ENCODE data around the gene AQP1. TPM values are rescaled to one million over a fixed set of nuclear protein-coding genes. Genes with fewer than 3 reads are reported as not detected.

Gene AQP1
- total RNA-seq, 1 experiment from 2014 or later, result not detected

DNA sequence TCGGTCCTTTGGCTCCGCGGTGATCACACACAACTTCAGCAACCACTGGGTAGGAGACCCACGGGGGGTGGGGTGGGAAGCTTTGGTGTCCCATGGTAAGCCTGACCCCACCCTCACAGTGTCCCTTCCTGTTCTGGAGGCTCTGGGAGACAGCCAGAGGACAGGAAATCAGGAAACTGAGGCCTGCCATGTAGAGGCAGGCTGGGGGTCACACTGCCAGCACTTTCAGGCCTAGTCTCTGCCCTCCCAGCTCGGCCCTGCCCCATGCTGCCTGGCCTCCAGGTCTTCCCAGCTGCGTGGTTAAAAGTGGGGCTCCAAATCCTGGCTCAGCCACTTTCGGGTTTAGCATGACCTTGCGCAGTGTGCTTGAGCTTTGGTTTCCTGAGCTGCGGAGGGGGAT, 10.9 kb downstream of the AQP1 start:
- ChIA-PET POLR2A (no interaction called here), CTCF (interaction anchor here (0.5 to 1.3 kb wide), 4 partner anchors 16 to 200 kb away, joined by 3 to 6 read pairs (median 4); no protein-coding TSS in a partner anchor)
- no peak for TF ChIP-seq CTCF (IDR thresholded peaks at IDR 0.05; ENCODE audit: unreplicated experiment)
- DNase-seq (ENCODE audit: unreplicated experiment), result no peak
- Mint-ChIP-seq H3K27ac (ENCODE audit: low read depth, unreplicated experiment) (no peak overlapping the region), H3K36me3 (ENCODE audit: insufficient read depth, unreplicated experiment) (no peaks in the 10 kb centered on the region), H3K4me1 (ENCODE audit: insufficient read depth, unreplicated experiment) (peaks cover 18% of the 10 kb centered on the region), H3K9me3 (ENCODE audit: unreplicated experiment) (no peaks in the 10 kb centered on the region), H3K27me3 (ENCODE audit: insufficient read depth, unreplicated experiment) (no peaks in the 10 kb centered on the region), H3K4me3 (ENCODE audit: unreplicated experiment) (no peak overlapping the region)
- no TSS peak for BruUV-seq (replicated peaks)
- intact Hi-C loops (cut with micrococcal nuclease), result no loop called here

DNA sequence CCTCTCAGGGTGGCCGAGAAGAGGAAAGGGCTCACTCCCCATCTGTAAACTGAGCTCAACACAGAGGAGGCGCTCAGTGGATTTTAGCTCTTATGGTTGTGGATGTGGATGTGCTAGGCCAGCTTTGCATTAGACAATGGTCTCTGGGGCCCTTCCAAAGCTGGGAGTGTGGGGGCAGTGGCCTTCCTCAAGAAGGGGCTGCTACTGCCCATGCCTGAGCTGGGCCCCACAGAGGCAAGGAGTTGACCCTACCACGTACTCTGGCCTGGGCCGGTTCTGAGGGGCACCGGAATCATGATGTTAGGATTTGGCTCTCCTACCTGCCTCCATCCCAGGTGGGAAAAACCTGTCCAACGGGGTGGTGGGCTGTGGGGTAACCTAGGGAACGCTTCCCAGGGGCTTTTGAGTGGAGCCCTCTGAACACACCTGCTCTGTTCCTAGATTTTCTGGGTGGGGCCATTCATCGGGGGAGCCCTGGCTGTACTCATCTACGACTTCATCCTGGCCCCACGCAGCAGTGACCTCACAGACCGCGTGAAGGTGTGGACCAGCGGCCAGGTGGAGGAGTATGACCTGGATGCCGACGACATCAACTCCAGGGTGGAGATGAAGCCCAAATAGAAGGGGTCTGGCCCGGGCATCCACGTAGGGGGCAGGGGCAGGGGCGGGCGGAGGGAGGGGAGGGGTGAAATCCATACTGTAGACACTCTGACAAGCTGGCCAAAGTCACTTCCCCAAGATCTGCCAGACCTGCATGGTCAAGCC, 11.5 kb downstream of the AQP1 start:
- Mint-ChIP-seq H3K36me3 (ENCODE audit: insufficient read depth, unreplicated experiment) (no peaks in the 10 kb centered on the region), H3K4me3 (ENCODE audit: unreplicated experiment) (no peak overlapping the region), H3K9me3 (ENCODE audit: unreplicated experiment) (no peaks in the 10 kb centered on the region), H3K4me1 (ENCODE audit: insufficient read depth, unreplicated experiment) (peaks cover 18% of the 10 kb centered on the region), H3K27ac (ENCODE audit: low read depth, unreplicated experiment) (no peak overlapping the region), H3K27me3 (ENCODE audit: insufficient read depth, unreplicated experiment) (no peaks in the 10 kb centered on the region)
- intact Hi-C loops (cut with micrococcal nuclease), result no loop called here
- no TSS peak for BruUV-seq (replicated peaks)
- DNase-seq (ENCODE audit: unreplicated experiment), result no peak
- TF ChIP-seq CTCF (IDR thresholded peaks at IDR 0.05; ENCODE audit: unreplicated experiment), result no peak
- CTCF ChIA-PET, result interaction anchor here (0.5 to 2.1 kb wide), 4 partner anchors 15 to 61 kb away, joined by 3 to 11 read pairs (median 5); no protein-coding TSS in a partner anchor
- POLR2A ChIA-PET, result no interaction called here

GRCh38 chr7:30923774-30924413, 12.2 kb downstream of the AQP1 start:
- no TSS peak for BruUV-seq (replicated peaks)
- Mint-ChIP-seq H3K4me1 (ENCODE audit: insufficient read depth, unreplicated experiment) (peaks cover 18% of the 10 kb centered on the region), H3K4me3 (ENCODE audit: unreplicated experiment) (no peak overlapping the region), H3K36me3 (ENCODE audit: insufficient read depth, unreplicated experiment) (no peaks in the 10 kb centered on the region), H3K9me3 (ENCODE audit: unreplicated experiment) (no peaks in the 10 kb centered on the region), H3K27ac (ENCODE audit: low read depth, unreplicated experiment) (no peak overlapping the region), H3K27me3 (ENCODE audit: insufficient read depth, unreplicated experiment) (peaks cover 1% of the 10 kb centered on the region)
- ChIA-PET CTCF (interaction anchor here (0.8 to 2.1 kb wide), 3 partner anchors 14 to 197 kb away, joined by 3 to 11 read pairs (median 4); no protein-coding TSS in a partner anchor), POLR2A (no interaction called here)
- no peak for TF ChIP-seq CTCF (IDR thresholded peaks at IDR 0.05; ENCODE audit: unreplicated experiment)
- DNase-seq (ENCODE audit: unreplicated experiment), result no peak
- intact Hi-C loops (cut with micrococcal nuclease), result no loop called here

DNA sequence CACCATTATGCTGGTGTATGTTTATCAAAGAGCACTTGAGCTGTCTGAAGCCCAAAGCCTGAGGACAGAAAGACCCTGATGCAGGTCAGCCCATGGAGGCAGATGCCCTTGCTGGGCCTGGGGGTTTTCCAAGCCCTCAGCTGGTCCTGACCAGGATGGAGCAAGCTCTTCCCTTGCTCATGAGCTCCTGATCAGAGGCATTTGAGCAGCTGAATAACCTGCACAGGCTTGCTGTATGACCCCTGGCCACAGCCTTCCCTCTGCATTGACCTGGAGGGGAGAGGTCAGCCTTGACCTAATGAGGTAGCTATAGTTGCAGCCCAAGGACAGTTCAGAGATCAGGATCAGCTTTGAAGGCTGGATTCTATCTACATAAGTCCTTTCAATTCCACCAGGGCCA, 13.0 kb downstream of the AQP1 start:
- no peak overlapping the region for H3K27ac Mint-ChIP-seq (ENCODE audit: low read depth, unreplicated experiment)
- BruUV-seq (replicated peaks), result no TSS peak
- DNase-seq (ENCODE audit: unreplicated experiment), result no peak
- POLR2A ChIA-PET, result no interaction called here
- intact Hi-C loops (cut with micrococcal nuclease), result no loop called here
- H3K4me1 Mint-ChIP-seq (ENCODE audit: insufficient read depth, unreplicated experiment), result peaks cover 16% of the 10 kb centered on the region
- CTCF ChIA-PET, result interaction anchor here (0.6 to 2.1 kb wide), 4 partner anchors 14 to 196 kb away, joined by 3 to 11 read pairs (median 4); no protein-coding TSS in a partner anchor
- H3K36me3 Mint-ChIP-seq (ENCODE audit: insufficient read depth, unreplicated experiment), result no peaks in the 10 kb centered on the region
- no peak for TF ChIP-seq CTCF (IDR thresholded peaks at IDR 0.05; ENCODE audit: unreplicated experiment)
- H3K9me3 Mint-ChIP-seq (ENCODE audit: unreplicated experiment), result no peaks in the 10 kb centered on the region
- H3K4me3 Mint-ChIP-seq (ENCODE audit: unreplicated experiment), result no peak overlapping the region
- peaks cover 9% of the 10 kb centered on the region for H3K27me3 Mint-ChIP-seq (ENCODE audit: insufficient read depth, unreplicated experiment)
